ENCODE results near the gene PRIMA1.

PRIMA1 gene

DNA sequence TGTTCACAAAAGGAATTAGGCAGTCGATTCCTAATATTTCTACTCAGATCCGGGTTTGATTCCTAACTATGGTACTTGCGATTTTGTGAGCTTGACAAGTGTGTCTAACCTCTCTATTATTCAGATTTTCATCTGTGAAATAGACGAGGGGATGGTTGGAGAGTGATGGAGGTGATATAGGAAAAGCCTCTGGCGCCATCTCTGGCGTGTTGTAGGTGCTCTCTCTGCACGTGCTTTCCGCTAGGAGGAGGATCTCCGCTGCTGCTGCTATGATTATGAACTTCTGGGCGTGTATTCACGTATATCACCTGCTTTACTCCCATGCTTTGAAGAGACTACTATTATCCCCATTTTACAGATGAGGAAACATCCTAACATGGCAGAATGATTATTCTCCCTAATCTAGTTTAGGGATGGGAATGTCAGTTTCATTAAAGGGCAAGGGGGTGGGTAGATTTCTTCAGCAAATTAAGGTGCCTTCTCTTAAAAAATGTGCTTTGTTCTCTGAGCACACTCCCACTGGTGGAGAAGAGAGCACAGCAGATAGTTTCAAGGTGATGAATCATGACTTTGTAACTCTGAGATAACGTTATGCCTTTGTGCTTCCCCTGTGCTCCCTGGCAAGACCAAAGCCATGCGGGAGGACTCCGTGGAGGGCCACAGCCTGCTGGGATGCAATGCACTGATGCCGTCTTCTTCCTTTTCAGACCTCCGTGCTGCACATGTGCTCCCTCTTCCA is 97.1 kb downstream of the PRIMA1 start:
- Histone ChIP-seq H3K79me2 (ENCODE audit: insufficient read depth, low read length) (no peaks in the 10 kb centered on the region), H4K20me1 (ENCODE audit: low read depth, low read length) (no peaks in the 10 kb centered on the region), H3K27ac (ENCODE audit: low read depth, low read length) (no peak overlapping the region), H3K9me3 (ENCODE audit: insufficient read depth, low read length) (no peaks in the 10 kb centered on the region), H3K4me2 (ENCODE audit: low read depth, low read length, poor library complexity, severe bottlenecking) (no peak overlapping the region), H3K36me3 (ENCODE audit: low read length) (no peaks in the 10 kb centered on the region), H2AFZ (ENCODE audit: low read depth, low read length, severe bottlenecking) (no peak overlapping the region), H3K9ac (ENCODE audit: low read length) (no peak overlapping the region), H3K4me3 (ENCODE audit: insufficient read depth, low read length, poor library complexity, severe bottlenecking) (no peak overlapping the region), H3K27me3 (ENCODE audit: low read length) (no peaks in the 10 kb centered on the region), H3F3A (ENCODE audit: insufficient read depth) (no peaks in the 10 kb centered on the region), H3K9me2 (replicated peaks; ENCODE audit: insufficient read depth, low read length) (no peaks in the 10 kb centered on the region)
- no peak for TF ChIP-seq CTCF (IDR thresholded peaks at IDR 0.05; ENCODE audit: insufficient read depth, low read length, poor library complexity, severe bottlenecking)
- TF ChIP-seq EZH2phosphoT487 (conservative IDR thresholded peaks at IDR 0.05; ENCODE audit: low read length): no peak

DNA sequence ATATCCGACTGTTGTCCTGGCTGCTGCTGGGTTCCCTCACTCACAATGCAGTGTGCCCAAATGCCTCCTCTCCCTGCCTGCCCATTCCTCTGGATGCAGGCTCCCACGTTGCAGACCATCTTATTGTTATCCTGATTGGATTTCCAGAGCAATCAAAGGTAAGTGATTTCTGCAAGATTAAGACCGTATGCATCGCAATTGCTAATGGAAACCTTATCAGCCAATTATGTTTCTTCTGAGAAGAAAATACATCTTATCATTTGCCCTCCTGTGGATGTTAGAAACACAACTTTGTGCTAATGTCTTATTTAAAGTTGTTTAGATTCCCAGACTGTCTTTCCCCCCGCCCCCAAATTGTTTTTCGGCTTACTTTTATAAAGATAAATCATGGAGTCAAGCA is 98.1 kb downstream of the PRIMA1 start:
- TF ChIP-seq EZH2phosphoT487 (conservative IDR thresholded peaks at IDR 0.05; ENCODE audit: low read length) (no peak), CTCF (IDR thresholded peaks at IDR 0.05; ENCODE audit: insufficient read depth, low read length, poor library complexity, severe bottlenecking) (no peak)
- H3F3A ChIP-seq (ENCODE audit: insufficient read depth): no peaks in the 10 kb centered on the region
- H3K9ac ChIP-seq (ENCODE audit: low read length): no peak overlapping the region
- no peaks in the 10 kb centered on the region for H3K79me2 ChIP-seq (ENCODE audit: insufficient read depth, low read length)
- no peaks in the 10 kb centered on the region for H3K9me2 ChIP-seq (replicated peaks; ENCODE audit: insufficient read depth, low read length)
- H3K36me3 ChIP-seq (ENCODE audit: low read length): no peaks in the 10 kb centered on the region
- no peak overlapping the region for H3K4me3 ChIP-seq (ENCODE audit: insufficient read depth, low read length, poor library complexity, severe bottlenecking)
- H3K27me3 ChIP-seq (ENCODE audit: low read length): no peaks in the 10 kb centered on the region
- no peak overlapping the region for H3K4me2 ChIP-seq (ENCODE audit: low read depth, low read length, poor library complexity, severe bottlenecking)
- no peak overlapping the region for H3K27ac ChIP-seq (ENCODE audit: low read depth, low read length)
- H4K20me1 ChIP-seq (ENCODE audit: low read depth, low read length): no peaks in the 10 kb centered on the region
- H2AFZ ChIP-seq (ENCODE audit: low read depth, low read length, severe bottlenecking): no peak overlapping the region
- H3K9me3 ChIP-seq (ENCODE audit: insufficient read depth, low read length): no peaks in the 10 kb centered on the region

DNA sequence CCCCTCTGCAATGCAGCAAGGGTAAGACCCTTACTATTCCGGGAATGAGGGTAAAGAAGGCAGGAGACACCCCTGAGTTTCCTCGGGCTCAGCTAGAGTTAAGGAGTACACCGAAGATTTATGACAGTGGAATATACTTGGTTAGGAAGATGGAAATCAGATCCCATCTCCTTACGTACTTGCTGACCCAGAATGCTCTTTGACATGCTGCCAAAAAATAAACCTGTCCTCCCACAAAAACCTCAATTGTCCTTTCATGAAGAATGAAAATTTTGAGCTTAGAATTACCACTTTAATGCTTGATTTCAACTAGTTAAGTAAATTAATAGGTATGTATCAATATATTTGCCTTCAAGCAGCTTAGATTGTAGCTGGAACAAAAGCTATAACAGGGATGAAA is 99.5 kb downstream of the PRIMA1 start:
- Histone ChIP-seq H3K9ac (ENCODE audit: low read length) (no peak overlapping the region), H3K27me3 (ENCODE audit: low read length) (no peaks in the 10 kb centered on the region), H4K20me1 (ENCODE audit: low read depth, low read length) (no peaks in the 10 kb centered on the region), H3K4me2 (ENCODE audit: low read depth, low read length, poor library complexity, severe bottlenecking) (no peak overlapping the region), H2AFZ (ENCODE audit: low read depth, low read length, severe bottlenecking) (no peak overlapping the region), H3K4me3 (ENCODE audit: insufficient read depth, low read length, poor library complexity, severe bottlenecking) (no peak overlapping the region), H3K27ac (ENCODE audit: low read depth, low read length) (no peak overlapping the region), H3K79me2 (ENCODE audit: insufficient read depth, low read length) (no peaks in the 10 kb centered on the region), H3K9me2 (replicated peaks; ENCODE audit: insufficient read depth, low read length) (no peaks in the 10 kb centered on the region), H3K9me3 (ENCODE audit: insufficient read depth, low read length) (no peaks in the 10 kb centered on the region), H3F3A (ENCODE audit: insufficient read depth) (no peaks in the 10 kb centered on the region), H3K36me3 (ENCODE audit: low read length) (no peaks in the 10 kb centered on the region)
- TF ChIP-seq CTCF (IDR thresholded peaks at IDR 0.05; ENCODE audit: insufficient read depth, low read length, poor library complexity, severe bottlenecking) (no peak), EZH2phosphoT487 (conservative IDR thresholded peaks at IDR 0.05; ENCODE audit: low read length) (no peak)
